Ovary (tissue), 9 donors: ENCODE data around the gene TNS1. TPM values are rescaled to one million over a fixed set of nuclear protein-coding genes. Genes with fewer than 3 reads are reported as not detected.

Experiments used
- DNase-seq, 5 donors: peaks; one replicate each; pipeline ENCODE4 v3.0.0-alpha.2; 2019 to 2020
- H3K27ac ChIP-seq, 2 donors: fragments of 200-600 bp; one replicate each; pipeline versions ENCODE4 v1.5.1 to v1.8.0; 2019 to 2022
- H3K27me3 ChIP-seq: fragments of 200-600 bp; one replicate; pipeline ENCODE4 v1.8.0; 2022
- H3K36me3 ChIP-seq: fragments of 200-600 bp; sonication (generic); one replicate; pipeline ENCODE4 v1.5.1; 2019
- H3K4me1 ChIP-seq: one replicate; pipeline ENCODE4 v1.8.1; 2013; ENCODE audit warnings: mild to moderate bottlenecking, moderate library complexity; ENCODE audit not compliant: insufficient read depth
- H3K4me3 ChIP-seq: fragments of 200-600 bp; sonication (generic); one replicate; pipeline ENCODE4 v1.5.1; 2017
- H3K9me3 ChIP-seq, 2 donors: fragments of 200-600 bp in 1 of 2; sonication (generic) in 1 of 2; one replicate each; pipeline versions ENCODE4 v1.5.1 to v1.8.1; 2013 to 2019; ENCODE audit warnings: mild to moderate bottlenecking in 1 of 2, moderate library complexity in 1 of 2
- CTCF ChIP-seq, 3 donors: fragments of 450-650 bp in 2 of 3; fragments of 200-600 bp in 1 of 3; IDR thresholded peaks; one replicate each; pipeline versions ENCODE4 v1.5.1 to v1.8.0; 2016 to 2022; ENCODE audit warnings: antibody characterized with exemption in 3 of 3, mild to moderate bottlenecking in 1 of 3
- EP300 ChIP-seq: sonication (generic); formaldehyde crosslinking; IDR thresholded peaks from one replicate; pipeline ENCODE4 v1.6.1; 2017; ENCODE audit warnings: antibody characterized with exemption
- POLR2A ChIP-seq: fragments of 450-650 bp; IDR thresholded peaks from one replicate; pipeline ENCODE4 v1.6.1; 2017; ENCODE audit warnings: antibody characterized with exemption, mild to moderate bottlenecking, moderate library complexity
- WGBS, 3 donors: extraction: QIAGEN DNeasy Blood & Tissue Kit in 1 of 3; methylation state at CpG; one replicate each; pipeline versions ENCODE4 v1.1.5 to v1.1.7; 2013 to 2017; 5-methylcytosine and 5-hydroxymethylcytosine counted together
- intact Hi-C, 4 donors: fragments of 100-400 bp; cut with DNase I; formaldehyde crosslinking; loops; one replicate each; pipeline versions ENCODE4 v1.11.0 to v1.15.1; 2022 to 2023
- polyA plus RNA-seq, 2 donors: library from polyadenylated mRNA; stranded (reverse); fragments of 200-250 nt in 1 of 2; fragments of 350-450 nt in 1 of 2; fragmentation: Illumina TruSeq in 1 of 2; extraction: RNeasy Lipid Tissue Mini Kit (QIAGEN cat#74804) in 1 of 2; gene quantifications; one replicate each; pipeline ENCODE4 v1.2.3, GENCODE V29; 2013 to 2014
- total RNA-seq, 7 donors: library from RNA; depleted of rRNA in 2 of 7; stranded (reverse); fragments of >200 nt in 2 of 7; fragmentation: NEBNext Ultra II Directional in 3 of 7; extraction: Animal tissue kit (Norgen Biotek cat#: 25700) in 3 of 7; gene quantifications; one replicate each; pipeline versions ENCODE4 v1.1.0 to v1.2.4, GENCODE V29; 2016 to 2023
- donor health status: DM: no; HTN: no; CAD: no; lungs with moderate emphysema.
- donor health status: DM: no; HTN: no; CAD: no.
- donor health status: Bipolar disorder and iron deficiency.
- donor health status: DM: yes; HTN: yes; CAD: no.
- donor health status: DM: no; HTN: no; CAD: no.
- donor health status: DM: yes; HTN: yes; CAD: no.

TNS1 gene
- total and polyA plus RNA-seq, 9 donors = 140 to 568 (median 356) TPM

- 84 to 92% (median 92%) methylated on average over 9 of the region's 9 CpGs for WGBS, 3 donors
- DNase-seq = peak in 1 of 5 donors; percentile 32
- intact Hi-C loops = no loop called here
- TF ChIP-seq EP300 = no peak
- no peak for TF ChIP-seq CTCF (IDR thresholded peaks at IDR 0.05)
- no peak for TF ChIP-seq POLR2A
- H3K9me3 ChIP-seq = no peaks in the 10 kb centered on the region
- peak overlapping the region in 1 of 2 donors; percentile 72 for H3K27ac ChIP-seq
- no peaks in the 10 kb centered on the region for H3K27me3 ChIP-seq
- no peaks in the 10 kb centered on the region for H3K36me3 ChIP-seq
- H3K4me3 ChIP-seq = no peak overlapping the region
- H3K4me1 ChIP-seq = peaks cover 74% of the 10 kb centered on the region
These were observed 87.9 kb downstream of the TNS1 start for GRCh38 chr2:217914878-217915277.

GRCh38 chr2:217914078-217914477, 88.7 kb downstream of the TNS1 start:
- H3K4me1 ChIP-seq = peaks cover 72% of the 10 kb centered on the region
- no peak overlapping the region for H3K4me3 ChIP-seq
- H3K27me3 ChIP-seq = no peaks in the 10 kb centered on the region
- DNase-seq = no peak
- 65 to 83% (median 72%) methylated on average over 1 of the region's 1 CpG for WGBS, 3 donors
- no peaks in the 10 kb centered on the region for H3K9me3 ChIP-seq
- peak overlapping the region; percentile 72 to 76 for H3K27ac ChIP-seq
- TF ChIP-seq POLR2A (no peak), CTCF (IDR thresholded peaks at IDR 0.05) (no peak), EP300 (no peak)
- H3K36me3 ChIP-seq = no peaks in the 10 kb centered on the region
- intact Hi-C loops = no loop called here

- TF ChIP-seq POLR2A (no peak), EP300 (no peak), CTCF (IDR thresholded peaks at IDR 0.05) (no peak)
- H3K4me1 ChIP-seq = peaks cover 73% of the 10 kb centered on the region
- WGBS, 3 donors = 71 to 74% (median 72%) methylated on average over 3 of the region's 3 CpGs
- no peaks in the 10 kb centered on the region for H3K36me3 ChIP-seq
- no peaks in the 10 kb centered on the region for H3K27me3 ChIP-seq
- intact Hi-C loops = no loop called here
- no peak overlapping the region for H3K4me3 ChIP-seq
- peak overlapping the region; percentile 72 to 76 for H3K27ac ChIP-seq
- peak in 1 of 5 donors; percentile 20 for DNase-seq
- no peaks in the 10 kb centered on the region for H3K9me3 ChIP-seq
These were observed 89.4 kb downstream of the TNS1 start for GRCh38 chr2:217913436-217913835.

DNA sequence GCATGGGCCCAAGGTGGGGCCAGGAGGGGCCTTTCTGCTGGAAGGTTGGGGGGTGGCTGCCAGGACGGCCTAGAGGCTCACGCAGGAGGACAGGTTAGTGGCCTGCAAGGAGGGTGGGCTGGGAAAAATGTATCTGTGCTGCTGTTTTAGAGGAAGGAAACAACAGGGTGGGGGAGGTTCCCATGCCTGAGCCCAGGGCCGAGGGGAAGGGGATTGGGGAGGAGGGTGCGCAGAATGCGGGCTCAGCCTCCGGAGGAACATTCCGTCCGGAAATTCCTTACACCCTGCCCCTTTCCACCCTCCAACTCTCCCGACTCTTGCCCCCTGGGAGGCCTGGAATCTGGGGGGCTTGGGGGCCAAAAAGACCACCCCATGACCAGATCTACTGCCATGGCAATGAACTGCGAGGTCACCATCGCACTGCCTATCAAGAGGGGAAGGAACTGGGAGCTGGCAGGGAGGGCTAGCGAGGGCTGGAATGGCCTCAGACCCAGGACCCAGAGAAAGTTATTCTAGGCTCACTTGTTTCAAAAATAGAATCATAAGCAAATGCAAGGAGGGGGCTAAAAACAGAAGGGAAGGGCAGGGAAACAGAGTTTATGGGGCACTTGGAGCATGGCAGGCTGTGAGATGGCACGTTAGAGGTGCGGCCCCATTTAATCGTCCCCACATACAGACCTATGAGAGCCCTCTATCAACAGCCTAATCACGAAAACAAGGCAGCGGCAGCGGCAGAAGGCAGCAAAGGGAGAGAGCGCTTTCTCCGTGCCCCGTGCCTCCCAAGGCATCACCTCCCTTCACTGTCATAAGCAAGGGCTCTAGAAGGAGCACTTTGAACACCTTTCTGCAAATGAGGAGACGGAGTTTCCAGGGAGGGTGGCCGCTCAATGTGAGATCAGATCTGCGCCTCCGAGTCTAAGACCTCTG, 90.4 kb downstream of the TNS1 start:
- Histone ChIP-seq H3K4me3 (no peak overlapping the region), H3K9me3 (no peaks in the 10 kb centered on the region), H3K27ac (peak overlapping the region; percentile 72 to 76), H3K27me3 (no peaks in the 10 kb centered on the region), H3K36me3 (no peaks in the 10 kb centered on the region), H3K4me1 (peaks cover 68% of the 10 kb centered on the region)
- TF ChIP-seq POLR2A = no peak
- no peak for TF ChIP-seq CTCF (IDR thresholded peaks at IDR 0.05)
- TF ChIP-seq EP300 = no peak
- peak; percentile 29 to 78 (median 54) for DNase-seq
- WGBS, 3 donors = 20 to 22% (median 22%) methylated on average over 25 of the region's 25 CpGs
- intact Hi-C loops = no loop called here
